LNCAP (cell line): ENCODE data around the gene VPS41.
A peak's percentile ranks its signal among the peaks of the same experiment; 100 is the strongest.

ENCODE experiments used
- TF ChIP-seq, protein P1 (sequence below): fragments of 450-650 bp; IDR thresholded peaks from 2 replicates; pipeline ENCODE4 v1.5.1; 2017; ENCODE audit warnings: mild to moderate bottlenecking

VPS41 gene

DNA sequence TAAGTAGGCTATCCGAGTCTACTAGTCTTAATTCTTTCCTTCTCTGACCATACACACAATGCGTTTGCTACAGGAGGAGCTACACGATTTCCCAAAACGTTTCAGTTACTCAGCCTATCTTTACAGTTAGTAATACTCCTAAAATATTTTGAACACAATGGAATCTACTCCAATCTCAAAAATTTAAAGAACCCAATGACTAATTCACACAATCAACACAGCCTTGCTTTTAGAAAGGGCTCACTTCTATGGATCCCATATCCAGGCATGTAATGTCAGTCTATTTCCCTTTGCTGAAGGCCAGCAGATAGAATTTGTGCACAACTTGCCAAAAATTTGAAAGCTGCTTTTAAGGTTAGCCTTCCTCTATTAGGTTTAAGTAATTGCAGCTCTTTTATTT is 107.2 kb downstream of the VPS41 start:
- TF ChIP-seq, protein P1, sequence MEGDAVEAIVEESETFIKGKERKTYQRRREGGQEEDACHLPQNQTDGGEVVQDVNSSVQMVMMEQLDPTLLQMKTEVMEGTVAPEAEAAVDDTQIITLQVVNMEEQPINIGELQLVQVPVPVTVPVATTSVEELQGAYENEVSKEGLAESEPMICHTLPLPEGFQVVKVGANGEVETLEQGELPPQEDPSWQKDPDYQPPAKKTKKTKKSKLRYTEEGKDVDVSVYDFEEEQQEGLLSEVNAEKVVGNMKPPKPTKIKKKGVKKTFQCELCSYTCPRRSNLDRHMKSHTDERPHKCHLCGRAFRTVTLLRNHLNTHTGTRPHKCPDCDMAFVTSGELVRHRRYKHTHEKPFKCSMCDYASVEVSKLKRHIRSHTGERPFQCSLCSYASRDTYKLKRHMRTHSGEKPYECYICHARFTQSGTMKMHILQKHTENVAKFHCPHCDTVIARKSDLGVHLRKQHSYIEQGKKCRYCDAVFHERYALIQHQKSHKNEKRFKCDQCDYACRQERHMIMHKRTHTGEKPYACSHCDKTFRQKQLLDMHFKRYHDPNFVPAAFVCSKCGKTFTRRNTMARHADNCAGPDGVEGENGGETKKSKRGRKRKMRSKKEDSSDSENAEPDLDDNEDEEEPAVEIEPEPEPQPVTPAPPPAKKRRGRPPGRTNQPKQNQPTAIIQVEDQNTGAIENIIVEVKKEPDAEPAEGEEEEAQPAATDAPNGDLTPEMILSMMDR = no peak

DNA sequence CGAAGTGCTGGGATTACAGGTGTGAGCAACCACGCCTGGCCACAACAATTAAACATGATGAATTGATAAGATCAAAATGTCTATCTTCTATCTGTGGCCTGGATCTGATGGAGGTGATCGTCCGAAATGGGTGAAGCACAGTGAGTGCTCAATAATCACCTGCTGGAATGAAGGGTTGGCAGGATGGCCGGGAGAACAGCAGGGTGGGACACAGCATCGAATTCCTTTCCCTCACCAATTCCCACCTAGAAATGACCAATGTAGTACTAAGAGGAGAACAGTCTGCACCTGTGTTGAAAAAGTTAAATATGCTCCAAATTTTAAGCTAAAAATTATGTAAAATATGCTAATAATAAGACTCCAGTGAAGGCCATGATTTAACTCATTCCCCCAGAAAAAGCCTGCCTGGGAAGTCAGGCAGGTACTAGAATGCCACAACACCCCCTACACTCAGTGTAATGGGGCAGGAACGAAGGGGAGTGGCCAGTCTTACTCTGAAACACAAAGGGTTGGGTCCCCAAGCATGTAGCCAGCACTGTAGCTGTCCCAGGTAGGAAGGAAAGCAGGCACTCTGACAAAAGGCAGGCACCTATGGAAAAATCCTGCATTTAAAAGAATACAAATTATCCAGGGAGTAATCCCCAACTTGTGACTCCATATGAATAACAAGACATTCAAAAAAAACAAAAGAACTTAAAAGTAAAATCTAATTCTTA is 110.3 kb downstream of the VPS41 start:
- TF ChIP-seq, protein P1 = no peak

DNA sequence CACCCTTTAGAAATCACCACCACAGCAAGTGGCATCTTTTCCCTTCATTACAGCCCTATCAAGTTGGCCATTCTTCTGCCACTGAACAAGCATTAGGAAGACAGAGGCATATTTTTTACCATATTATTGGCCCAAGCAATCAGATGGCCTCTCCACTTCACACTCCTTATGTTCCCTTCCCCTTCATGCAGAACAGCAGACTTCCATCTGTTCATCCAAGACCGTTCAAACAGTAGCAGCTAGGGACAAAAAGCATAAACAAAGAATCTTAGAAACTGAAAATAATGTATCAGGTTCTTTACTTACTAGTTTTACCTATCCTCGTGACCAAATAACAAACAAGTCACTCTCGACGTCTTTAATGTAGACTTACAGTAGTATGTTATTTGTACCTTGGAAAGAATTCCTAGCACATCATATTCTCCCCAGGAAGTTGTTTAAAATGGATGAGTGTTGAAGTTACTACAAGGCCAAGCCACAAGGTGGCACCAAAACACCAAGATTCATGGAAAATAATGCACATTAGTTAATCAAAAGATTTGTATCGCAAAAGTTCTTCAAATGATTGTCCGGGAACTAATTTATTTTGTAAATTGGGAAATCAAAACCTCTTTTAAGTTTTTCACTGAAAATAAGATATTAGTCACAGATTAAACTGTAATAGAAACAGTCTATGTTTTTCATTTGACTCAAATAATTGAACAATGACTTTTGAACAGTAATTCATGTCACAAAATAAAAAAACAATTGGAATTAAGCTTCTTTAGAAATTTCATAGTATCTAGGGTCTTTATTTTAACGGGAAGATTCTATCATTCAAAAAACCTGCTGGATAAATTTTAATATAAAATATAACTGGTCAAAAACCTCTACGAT is 112.1 kb downstream of the VPS41 start:
- TF ChIP-seq, protein P1 = peak; percentile 82

DNA sequence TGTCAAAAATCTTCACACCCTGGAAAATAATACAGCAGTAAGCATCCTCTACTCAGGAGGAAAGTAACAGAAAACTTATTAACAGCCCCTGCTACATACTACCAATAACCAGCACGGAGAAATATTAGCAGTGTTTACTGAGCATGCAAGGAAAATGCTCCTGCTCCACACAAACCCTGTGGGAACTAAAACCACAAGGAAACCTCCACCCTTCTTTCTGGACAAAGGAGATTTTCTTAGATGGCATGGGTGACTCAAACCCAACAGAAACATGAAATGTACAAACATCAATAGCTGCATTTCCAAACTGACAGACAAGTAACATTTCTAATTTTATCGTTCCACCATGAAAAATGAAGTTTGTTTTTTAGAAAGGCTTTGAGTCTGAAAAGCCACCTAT is 113.4 kb downstream of the VPS41 start:
- TF ChIP-seq, protein P1 = no peak

DNA sequence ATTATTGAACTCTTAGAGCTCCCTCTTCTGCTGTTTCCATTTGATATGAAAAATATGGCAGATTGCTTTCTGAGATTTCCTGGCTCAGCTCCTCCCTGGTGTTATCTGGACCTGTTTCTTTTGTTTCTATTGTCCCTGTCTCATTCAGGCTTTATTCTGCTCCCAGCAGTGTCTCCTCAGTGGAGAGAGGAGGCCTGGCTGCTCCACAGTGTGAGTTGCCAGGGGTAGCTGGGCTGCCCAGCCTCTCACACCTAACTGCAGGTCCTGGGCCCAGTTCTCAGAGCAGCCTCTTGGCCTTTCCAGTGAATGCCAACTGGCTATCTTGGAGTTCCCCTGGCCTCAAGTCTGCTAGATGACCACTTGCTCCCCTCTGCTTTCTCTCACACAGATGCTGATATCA is 127.0 kb downstream of the VPS41 start:
- TF ChIP-seq, protein P1 = no peak

DNA sequence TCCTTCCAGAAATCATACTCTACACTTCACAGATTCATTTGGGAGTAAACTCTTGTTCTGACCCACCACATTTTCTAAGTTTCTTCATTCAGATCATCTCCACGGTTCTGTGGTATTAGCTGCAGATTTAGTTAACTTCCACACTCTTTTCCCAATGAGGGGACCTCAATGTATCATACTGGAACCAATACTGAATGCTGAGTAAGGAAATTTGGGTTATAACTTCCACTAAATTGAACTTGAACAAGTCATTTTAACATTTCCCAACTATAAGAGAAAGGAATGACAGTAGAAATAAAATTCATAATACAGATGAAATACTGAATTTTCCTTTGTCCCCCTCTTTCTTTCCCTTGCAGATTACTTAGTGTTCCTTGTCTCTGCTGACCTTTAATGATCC is 131.4 kb downstream of the VPS41 start:
- TF ChIP-seq, protein P1 = no peak

DNA sequence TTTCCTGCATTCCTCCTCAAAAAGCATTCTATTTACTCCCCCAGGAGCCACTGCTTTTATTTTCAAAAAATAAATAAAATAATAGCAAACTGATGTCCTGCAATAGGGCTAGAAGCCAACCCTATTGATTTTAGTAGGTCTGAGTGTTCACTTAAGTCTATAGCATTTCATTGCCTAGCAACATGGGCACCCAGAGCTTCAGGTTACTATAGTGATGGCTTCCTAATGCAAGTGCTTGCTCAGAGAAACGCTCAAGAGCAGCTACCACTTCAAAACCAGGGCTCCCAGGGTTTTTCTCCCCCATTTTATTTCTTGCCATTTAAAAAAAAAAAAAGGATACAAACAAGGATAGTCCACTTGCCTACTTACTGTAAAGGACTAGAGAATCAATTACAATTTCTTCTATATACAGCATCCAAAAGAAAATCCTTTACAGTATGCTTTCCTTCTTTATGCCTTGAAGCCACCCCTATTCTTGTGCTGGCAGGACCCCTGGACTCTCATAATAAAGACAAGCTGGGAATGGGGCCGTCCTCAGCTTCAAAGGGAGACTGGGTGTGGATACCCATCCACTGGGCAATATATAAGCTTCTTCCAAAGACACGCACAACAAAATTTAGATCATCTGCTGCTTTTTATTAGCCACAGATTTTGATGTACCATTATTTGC is 133.3 kb downstream of the VPS41 start:
- TF ChIP-seq, protein P1 = no peak
